H7 (cell line): Measurements from ENCODE around the gene TBXAS1. TPM values are rescaled to one million over a fixed set of nuclear protein-coding genes. Genes with fewer than 3 reads are reported as not detected.
"Not testable (repeated sequence)": the region's sequence is repeated elsewhere in the genome, so short reads cannot be mapped to it uniquely, and the experiment has no call there.

Source experiments
- DNase-seq: peaks from one replicate; pipeline ENCODE4 v3.0.0; 2012
- H3K27me3 ChIP-seq: 2 replicates; pipeline ENCODE4 v1.6.0; 2011; ENCODE audit warnings: mild to moderate bottlenecking, low read length; ENCODE audit not compliant: control insufficient read depth, insufficient read depth
- H3K36me3 ChIP-seq: replicated peaks from 2 replicates; pipeline ENCODE4 v1.5.1; 2011; ENCODE audit warnings: low read length; ENCODE audit not compliant: control insufficient read depth, insufficient read depth
- H3K4me3 ChIP-seq: 2 replicates; pipeline ENCODE4 v1.5.1; 2011; ENCODE audit warnings: low read depth, mild to moderate bottlenecking, control low read depth, low read length, moderate library complexity; ENCODE audit not compliant: insufficient read depth
- total RNA-seq: library from RNA; depleted of rRNA; stranded (reverse); fragments of >200 nt; shearing (Covaris generic); gene quantifications from 2 replicates; pipeline ENCODE4 v1.2.3, GENCODE V29; 2014

The TBXAS1 gene
- total RNA-seq, 1 experiment from 2014 or later, result 0.76 TPM

- Histone ChIP-seq H3K4me3 (no peak overlapping the region), H3K27me3 (no peaks in the 10 kb centered on the region), H3K36me3 (no peaks in the 10 kb centered on the region)
- no peak for DNase-seq
Measured at GRCh38 chr7:139813689-139814088, 15.4 kb upstream of the TBXAS1 start.

- Histone ChIP-seq H3K4me3 (no peak overlapping the region), H3K36me3 (no peaks in the 10 kb centered on the region), H3K27me3 (no peaks in the 10 kb centered on the region)
- DNase-seq, result no peak
Measured at GRCh38 chr7:139817249-139817648, 11.8 kb upstream of the TBXAS1 start.

DNA sequence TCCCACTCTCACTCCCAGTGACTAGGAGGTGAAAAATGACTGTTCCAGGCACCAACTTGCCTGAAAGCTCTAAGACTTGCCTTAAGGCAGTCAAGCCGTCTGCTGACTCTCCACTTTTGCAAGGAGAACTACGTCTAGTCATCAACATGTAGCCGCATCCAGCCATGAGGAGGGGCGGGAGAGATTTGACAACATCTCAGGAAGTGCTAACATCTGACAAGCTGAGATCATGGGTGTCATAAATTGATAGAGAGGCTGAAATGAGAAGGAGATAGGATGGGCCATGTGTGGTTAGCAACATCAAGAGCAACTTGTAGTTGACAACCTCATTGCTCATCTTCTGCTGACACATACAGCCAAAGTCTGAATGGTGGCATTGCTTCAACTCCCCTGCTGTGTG, 9.0 kb upstream of the TBXAS1 start:
- DNase-seq, result no peak
- H3K4me3 ChIP-seq, result no peak overlapping the region
- H3K36me3 ChIP-seq, result no peaks in the 10 kb centered on the region

GRCh38 chr7:139821349-139822105, 7.5 kb upstream of the TBXAS1 start:
- Histone ChIP-seq H3K27me3 (no peaks in the 10 kb centered on the region), H3K4me3 (no peak overlapping the region), H3K36me3 (no peaks in the 10 kb centered on the region)
- DNase-seq, result no peak

More for the DNA sequence above, 9.0 kb upstream of the TBXAS1 start:
- H3K27me3 ChIP-seq, result no peaks in the 10 kb centered on the region

DNA sequence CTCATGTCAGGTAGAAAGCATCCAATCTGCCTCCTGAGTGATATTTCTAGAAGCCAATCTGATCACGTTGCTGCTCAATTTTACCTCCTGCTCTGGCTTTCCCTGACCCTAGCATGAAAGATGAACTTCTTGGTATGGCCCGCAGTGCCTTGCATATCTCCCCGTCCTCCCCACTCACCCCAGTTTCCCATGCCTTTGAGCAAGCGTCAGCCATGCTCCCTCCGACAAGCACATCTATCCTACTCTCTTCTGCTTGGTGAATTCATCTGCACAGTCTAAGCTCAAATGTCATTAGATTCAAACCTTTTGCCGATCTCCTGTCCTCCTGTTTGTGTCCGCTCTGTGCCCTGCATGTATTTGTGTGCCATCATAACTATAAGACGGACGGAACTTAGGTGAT, 6.2 kb upstream of the TBXAS1 start:
- Histone ChIP-seq H3K4me3 (no peak overlapping the region), H3K27me3 (no peaks in the 10 kb centered on the region), H3K36me3 (no peaks in the 10 kb centered on the region)
- no peak for DNase-seq

GRCh38 chr7:139823959-139824521, 5.0 kb upstream of the TBXAS1 start:
- Histone ChIP-seq H3K27me3 (no peaks in the 10 kb centered on the region), H3K4me3 (no peak overlapping the region), H3K36me3 (no peaks in the 10 kb centered on the region)
- no peak for DNase-seq

- H3K4me3 ChIP-seq, result no peak overlapping the region
- no peaks in the 10 kb centered on the region for H3K36me3 ChIP-seq
- no peaks in the 10 kb centered on the region for H3K27me3 ChIP-seq
- DNase-seq, result no peak
Measured at GRCh38 chr7:139825666-139826290, 3.3 kb upstream of the TBXAS1 start.

DNA sequence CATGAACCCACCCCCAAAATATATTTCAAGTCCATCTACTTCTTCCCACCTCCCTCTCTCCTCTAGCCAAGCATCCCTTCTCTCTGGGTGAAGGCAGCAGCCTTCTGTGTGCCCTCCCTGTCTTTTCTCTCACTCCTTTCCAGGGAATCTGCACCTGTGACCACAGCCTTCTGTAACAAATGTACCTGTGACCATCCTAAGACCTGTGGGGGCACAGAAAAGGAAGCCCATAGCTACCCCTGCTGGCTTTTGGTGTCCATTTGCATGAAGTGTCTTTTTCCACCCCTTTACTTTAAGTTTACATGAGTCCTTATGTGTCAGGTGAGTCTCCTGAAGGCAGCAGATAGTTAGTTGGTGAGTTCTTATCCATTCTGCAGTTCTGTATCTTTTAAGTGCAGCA, 2.0 kb upstream of the TBXAS1 start:
- Histone ChIP-seq H3K27me3 (no peaks in the 10 kb centered on the region), H3K4me3 (no peak overlapping the region), H3K36me3 (no peaks in the 10 kb centered on the region)
- DNase-seq, result peak; percentile 25

GRCh38 chr7:139828446-139828845, 618 bp upstream of the TBXAS1 start:
- H3K27me3 ChIP-seq, result no peaks in the 10 kb centered on the region
- no peaks in the 10 kb centered on the region for H3K36me3 ChIP-seq
- H3K4me3 ChIP-seq, result no peak overlapping the region
- no peak for DNase-seq

DNA sequence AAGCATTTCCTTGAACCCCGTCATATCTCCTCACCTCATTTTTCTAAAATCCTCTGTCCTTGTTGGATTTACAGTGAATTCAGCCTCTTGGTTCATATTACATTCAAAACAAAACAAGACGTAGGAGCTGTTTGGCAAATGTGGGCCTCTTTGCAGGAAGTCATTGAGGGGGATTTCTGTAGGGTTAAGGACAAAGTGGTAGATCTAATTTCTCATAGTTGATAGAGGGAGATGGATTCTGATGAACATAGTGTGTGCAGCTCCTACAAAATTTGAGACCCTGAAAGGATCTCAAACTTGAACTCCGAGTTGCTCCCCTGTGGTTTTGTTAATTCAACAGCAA, 682 bp downstream of the TBXAS1 start:
- Histone ChIP-seq H3K4me3 (no peak overlapping the region), H3K36me3 (no peaks in the 10 kb centered on the region), H3K27me3 (no peaks in the 10 kb centered on the region)
- no peak for DNase-seq

DNA sequence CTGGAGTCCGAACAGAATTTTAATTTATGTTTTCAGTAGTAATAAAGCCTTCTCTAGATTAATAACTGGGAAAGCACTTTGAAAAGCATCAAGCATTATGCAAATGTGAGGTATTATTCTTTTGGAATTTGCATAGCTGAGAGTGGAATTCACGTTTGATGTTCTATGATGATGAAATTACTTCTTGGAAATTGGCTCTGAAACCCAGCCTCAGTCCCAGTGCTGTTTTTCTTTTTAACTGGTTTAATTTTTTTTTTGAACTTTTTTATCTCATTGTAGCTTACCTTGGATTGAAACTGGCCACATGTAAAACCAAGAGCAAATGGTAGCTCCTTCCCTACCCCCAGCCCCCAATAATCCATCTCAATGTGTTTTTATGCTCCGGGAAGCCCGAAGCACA, 1.2 kb downstream of the TBXAS1 start:
- Histone ChIP-seq H3K36me3 (no peaks in the 10 kb centered on the region), H3K27me3 (no peaks in the 10 kb centered on the region), H3K4me3 (no peak overlapping the region)
- DNase-seq, result no peak

- H3K36me3 ChIP-seq, result no peaks in the 10 kb centered on the region
- no peak overlapping the region for H3K4me3 ChIP-seq
- DNase-seq, result no peak
- no peaks in the 10 kb centered on the region for H3K27me3 ChIP-seq
Measured at GRCh38 chr7:139830782-139831501, 1.9 kb downstream of the TBXAS1 start.

- H3K36me3 ChIP-seq, H3K4me3 ChIP-seq, DNase-seq, H3K27me3 ChIP-seq: not testable (repeated sequence)
Measured at GRCh38 chr7:139835848-139836247, 6.8 kb downstream of the TBXAS1 start.

DNA sequence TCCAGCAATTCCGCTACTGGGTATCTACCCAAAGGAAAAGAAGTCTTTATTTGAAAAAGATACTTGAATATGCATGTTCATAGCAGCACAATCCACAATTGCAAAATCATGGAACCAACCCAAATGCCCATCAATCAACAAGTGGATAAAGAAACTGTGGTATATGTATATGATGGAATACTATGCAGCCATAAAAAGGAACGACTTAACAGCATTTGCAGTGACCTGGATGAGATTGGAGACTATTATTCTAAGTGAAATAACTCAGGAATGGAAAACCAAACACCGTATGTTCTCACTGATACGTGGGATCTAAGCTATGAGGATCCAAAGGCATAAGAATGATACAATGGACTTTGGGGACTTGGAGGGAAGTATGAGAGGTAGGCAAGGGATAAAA, 8.2 kb downstream of the TBXAS1 start:
- DNase-seq, H3K4me3 ChIP-seq: not testable (repeated sequence)

GRCh38 chr7:139838276-139838675, 9.2 kb downstream of the TBXAS1 start:
- Histone ChIP-seq H3K4me3 (no peak overlapping the region), H3K27me3 (no peaks in the 10 kb centered on the region), H3K36me3 (no peaks in the 10 kb centered on the region)
- no peak for DNase-seq

More for the DNA sequence above, 8.2 kb downstream of the TBXAS1 start:
- H3K27me3 ChIP-seq, H3K36me3 ChIP-seq: not testable (repeated sequence)
